ENCODE data around the gene BST2. TPM values are rescaled to one million over a fixed set of nuclear protein-coding genes. Genes with fewer than 3 reads are reported as not detected.

BST2 gene
- total and polyA plus RNA-seq, 10 of the 15 experiments (the other 5 are each of a cell fraction or from before 2014, with no cell fraction given), result 16.6 to 372 (median 264) TPM

DNA sequence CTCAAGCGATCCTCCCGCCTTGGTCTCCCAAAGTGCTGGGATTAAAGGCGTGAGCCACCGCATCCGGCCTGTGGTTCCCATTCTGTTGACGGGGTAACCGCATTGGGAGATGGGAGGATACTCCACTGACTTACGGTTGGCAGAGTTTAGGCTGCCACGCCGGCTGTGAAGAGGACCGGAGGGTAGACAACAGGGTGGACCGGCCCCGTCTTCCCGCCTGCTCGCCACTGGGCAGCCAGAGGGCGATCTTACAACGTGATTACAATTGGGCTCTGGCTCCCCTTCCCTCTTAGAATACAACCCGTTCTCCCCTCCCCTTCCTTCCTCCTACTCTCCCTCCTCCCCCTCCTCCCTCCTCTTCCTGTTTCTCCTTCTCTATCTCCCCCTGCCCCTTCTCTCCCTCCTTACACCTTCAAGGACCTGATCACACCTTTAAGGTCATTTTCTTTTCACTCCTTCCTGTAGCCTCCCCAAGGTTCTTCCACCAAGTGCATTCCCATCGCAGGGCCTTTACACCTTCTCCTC is 10.5 kb downstream of the BST2 start (continued):
- TF ChIP-seq WRNIP1 (IDR thresholded peaks at IDR 0.05; ENCODE audit: borderline replicate concordance, low read depth, low read length) (no peak), NFIC (IDR thresholded peaks at IDR 0.05; ENCODE audit: low read depth, low read length) (no peak), CBX3 (IDR thresholded peaks at IDR 0.05; ENCODE audit: borderline replicate concordance, low read depth) (no peak), SMARCA5 (IDR thresholded peaks at IDR 0.05) (peak; percentile 99), ZNF274 (IDR thresholded peaks at IDR 0.05; ENCODE audit: insufficient read depth, insufficient read length) (no peak), MEF2A (IDR thresholded peaks at IDR 0.05; ENCODE audit: insufficient read depth, low read depth, low read length) (no peak), LARP7 (IDR thresholded peaks at IDR 0.05) (peak; percentile 46; the same call in 1 of the 2 replicates), JUND (IDR thresholded peaks at IDR 0.05; ENCODE audit: low read depth, low read length) (no peak), SIN3A (IDR thresholded peaks at IDR 0.05; ENCODE audit: low read depth, low read length) (no peak), SREBF2 (IDR thresholded peaks at IDR 0.05; ENCODE audit: low read length) (no peak), GATAD2B (conservative IDR thresholded peaks at IDR 0.05; ENCODE audit: low read depth) (no peak; the same call in 1 of the 2 replicates), RBBP5 (conservative IDR thresholded peaks at IDR 0.05) (no peak), STAT3 (IDR thresholded peaks at IDR 0.05; ENCODE audit: low read depth, low read length) (no peak), MXI1 (IDR thresholded peaks at IDR 0.05; ENCODE audit: low read depth, low read length) (no peak), TARDBP (IDR thresholded peaks at IDR 0.05; ENCODE audit: borderline replicate concordance) (no peak), FOXM1 (IDR thresholded peaks at IDR 0.05; ENCODE audit: low read depth, low read length) (no peak), KLF5 (IDR thresholded peaks at IDR 0.05; ENCODE audit: partially characterized antibody) (no peak), PAX5 (IDR thresholded peaks at IDR 0.05; ENCODE audit: borderline replicate concordance, low read depth, low read length) (no peak)
- TF ChIP-seq, protein P1, sequence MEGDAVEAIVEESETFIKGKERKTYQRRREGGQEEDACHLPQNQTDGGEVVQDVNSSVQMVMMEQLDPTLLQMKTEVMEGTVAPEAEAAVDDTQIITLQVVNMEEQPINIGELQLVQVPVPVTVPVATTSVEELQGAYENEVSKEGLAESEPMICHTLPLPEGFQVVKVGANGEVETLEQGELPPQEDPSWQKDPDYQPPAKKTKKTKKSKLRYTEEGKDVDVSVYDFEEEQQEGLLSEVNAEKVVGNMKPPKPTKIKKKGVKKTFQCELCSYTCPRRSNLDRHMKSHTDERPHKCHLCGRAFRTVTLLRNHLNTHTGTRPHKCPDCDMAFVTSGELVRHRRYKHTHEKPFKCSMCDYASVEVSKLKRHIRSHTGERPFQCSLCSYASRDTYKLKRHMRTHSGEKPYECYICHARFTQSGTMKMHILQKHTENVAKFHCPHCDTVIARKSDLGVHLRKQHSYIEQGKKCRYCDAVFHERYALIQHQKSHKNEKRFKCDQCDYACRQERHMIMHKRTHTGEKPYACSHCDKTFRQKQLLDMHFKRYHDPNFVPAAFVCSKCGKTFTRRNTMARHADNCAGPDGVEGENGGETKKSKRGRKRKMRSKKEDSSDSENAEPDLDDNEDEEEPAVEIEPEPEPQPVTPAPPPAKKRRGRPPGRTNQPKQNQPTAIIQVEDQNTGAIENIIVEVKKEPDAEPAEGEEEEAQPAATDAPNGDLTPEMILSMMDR (IDR thresholded peaks at IDR 0.05 in 2 of 3, conservative IDR thresholded peaks at IDR 0.05 in 1 of 3; ENCODE audit: control insufficient read depth in 2 of 3, extremely low read depth in 1 of 3, insufficient read depth in 1 of 3, low read depth in 3 of 3, low read length in 3 of 3), result peak; percentile 71 to 77 (median 73)
- TF ChIP-seq, protein P2, sequence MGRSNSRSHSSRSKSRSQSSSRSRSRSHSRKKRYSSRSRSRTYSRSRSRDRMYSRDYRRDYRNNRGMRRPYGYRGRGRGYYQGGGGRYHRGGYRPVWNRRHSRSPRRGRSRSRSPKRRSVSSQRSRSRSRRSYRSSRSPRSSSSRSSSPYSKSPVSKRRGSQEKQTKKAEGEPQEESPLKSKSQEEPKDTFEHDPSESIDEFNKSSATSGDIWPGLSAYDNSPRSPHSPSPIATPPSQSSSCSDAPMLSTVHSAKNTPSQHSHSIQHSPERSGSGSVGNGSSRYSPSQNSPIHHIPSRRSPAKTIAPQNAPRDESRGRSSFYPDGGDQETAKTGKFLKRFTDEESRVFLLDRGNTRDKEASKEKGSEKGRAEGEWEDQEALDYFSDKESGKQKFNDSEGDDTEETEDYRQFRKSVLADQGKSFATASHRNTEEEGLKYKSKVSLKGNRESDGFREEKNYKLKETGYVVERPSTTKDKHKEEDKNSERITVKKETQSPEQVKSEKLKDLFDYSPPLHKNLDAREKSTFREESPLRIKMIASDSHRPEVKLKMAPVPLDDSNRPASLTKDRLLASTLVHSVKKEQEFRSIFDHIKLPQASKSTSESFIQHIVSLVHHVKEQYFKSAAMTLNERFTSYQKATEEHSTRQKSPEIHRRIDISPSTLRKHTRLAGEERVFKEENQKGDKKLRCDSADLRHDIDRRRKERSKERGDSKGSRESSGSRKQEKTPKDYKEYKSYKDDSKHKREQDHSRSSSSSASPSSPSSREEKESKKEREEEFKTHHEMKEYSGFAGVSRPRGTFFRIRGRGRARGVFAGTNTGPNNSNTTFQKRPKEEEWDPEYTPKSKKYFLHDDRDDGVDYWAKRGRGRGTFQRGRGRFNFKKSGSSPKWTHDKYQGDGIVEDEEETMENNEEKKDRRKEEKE (IDR thresholded peaks at IDR 0.05), result no peak
- TF ChIP-seq, protein P3, sequence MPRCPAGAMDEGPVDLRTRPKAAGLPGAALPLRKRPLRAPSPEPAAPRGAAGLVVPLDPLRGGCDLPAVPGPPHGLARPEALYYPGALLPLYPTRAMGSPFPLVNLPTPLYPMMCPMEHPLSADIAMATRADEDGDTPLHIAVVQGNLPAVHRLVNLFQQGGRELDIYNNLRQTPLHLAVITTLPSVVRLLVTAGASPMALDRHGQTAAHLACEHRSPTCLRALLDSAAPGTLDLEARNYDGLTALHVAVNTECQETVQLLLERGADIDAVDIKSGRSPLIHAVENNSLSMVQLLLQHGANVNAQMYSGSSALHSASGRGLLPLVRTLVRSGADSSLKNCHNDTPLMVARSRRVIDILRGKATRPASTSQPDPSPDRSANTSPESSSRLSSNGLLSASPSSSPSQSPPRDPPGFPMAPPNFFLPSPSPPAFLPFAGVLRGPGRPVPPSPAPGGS (IDR thresholded peaks at IDR 0.05; ENCODE audit: borderline replicate concordance, insufficient read depth, low read depth, low read length, poor library complexity, severe bottlenecking), result no peak
- TF ChIP-seq, protein P4, sequence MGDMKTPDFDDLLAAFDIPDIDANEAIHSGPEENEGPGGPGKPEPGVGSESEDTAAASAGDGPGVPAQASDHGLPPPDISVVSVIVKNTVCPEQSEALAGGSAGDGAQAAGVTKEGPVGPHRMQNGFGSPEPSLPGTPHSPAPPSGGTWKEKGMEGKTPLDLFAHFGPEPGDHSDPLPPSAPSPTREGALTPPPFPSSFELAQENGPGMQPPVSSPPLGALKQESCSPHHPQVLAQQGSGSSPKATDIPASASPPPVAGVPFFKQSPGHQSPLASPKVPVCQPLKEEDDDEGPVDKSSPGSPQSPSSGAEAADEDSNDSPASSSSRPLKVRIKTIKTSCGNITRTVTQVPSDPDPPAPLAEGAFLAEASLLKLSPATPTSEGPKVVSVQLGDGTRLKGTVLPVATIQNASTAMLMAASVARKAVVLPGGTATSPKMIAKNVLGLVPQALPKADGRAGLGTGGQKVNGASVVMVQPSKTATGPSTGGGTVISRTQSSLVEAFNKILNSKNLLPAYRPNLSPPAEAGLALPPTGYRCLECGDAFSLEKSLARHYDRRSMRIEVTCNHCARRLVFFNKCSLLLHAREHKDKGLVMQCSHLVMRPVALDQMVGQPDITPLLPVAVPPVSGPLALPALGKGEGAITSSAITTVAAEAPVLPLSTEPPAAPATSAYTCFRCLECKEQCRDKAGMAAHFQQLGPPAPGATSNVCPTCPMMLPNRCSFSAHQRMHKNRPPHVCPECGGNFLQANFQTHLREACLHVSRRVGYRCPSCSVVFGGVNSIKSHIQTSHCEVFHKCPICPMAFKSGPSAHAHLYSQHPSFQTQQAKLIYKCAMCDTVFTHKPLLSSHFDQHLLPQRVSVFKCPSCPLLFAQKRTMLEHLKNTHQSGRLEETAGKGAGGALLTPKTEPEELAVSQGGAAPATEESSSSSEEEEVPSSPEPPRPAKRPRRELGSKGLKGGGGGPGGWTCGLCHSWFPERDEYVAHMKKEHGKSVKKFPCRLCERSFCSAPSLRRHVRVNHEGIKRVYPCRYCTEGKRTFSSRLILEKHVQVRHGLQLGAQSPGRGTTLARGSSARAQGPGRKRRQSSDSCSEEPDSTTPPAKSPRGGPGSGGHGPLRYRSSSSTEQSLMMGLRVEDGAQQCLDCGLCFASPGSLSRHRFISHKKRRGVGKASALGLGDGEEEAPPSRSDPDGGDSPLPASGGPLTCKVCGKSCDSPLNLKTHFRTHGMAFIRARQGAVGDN (IDR thresholded peaks at IDR 0.05), result no peak
